Upper lobe of right lung (tissue), 1 donor: Measurements from ENCODE around the gene SUCNR1. TPM values are rescaled to one million over a fixed set of nuclear protein-coding genes. Genes with fewer than 3 reads are reported as not detected.
A peak's percentile ranks its signal among the peaks of the same experiment; 100 is the strongest.

Source experiments
- ATAC-seq: fragments of 200-7000 bp; cut with Tn5 transposase; one replicate; pipeline ENCODE4 v1.9.1; 2020; ENCODE audit warnings: mild to moderate bottlenecking, moderate library complexity
- DNase-seq: peaks from one replicate; pipeline ENCODE4 v3.0.0-alpha.2; 2020
- H3K27ac ChIP-seq: fragments of 200-600 bp; one replicate; pipeline ENCODE4 v1.8.0; 2022
- H3K27me3 ChIP-seq: fragments of 200-600 bp; one replicate; pipeline ENCODE4 v1.8.0; 2022; ENCODE audit warnings: mild to moderate bottlenecking
- H3K36me3 ChIP-seq: fragments of 200-600 bp; one replicate; pipeline ENCODE4 v1.8.0; 2022
- H3K4me1 ChIP-seq: fragments of 200-600 bp; one replicate; pipeline ENCODE4 v1.8.0; 2022
- H3K4me3 ChIP-seq: fragments of 200-600 bp; one replicate; pipeline ENCODE4 v1.8.0; 2022; ENCODE audit warnings: mild to moderate bottlenecking
- H3K9me3 ChIP-seq: fragments of 200-600 bp; one replicate; pipeline ENCODE4 v1.8.0; 2022
- intact Hi-C: fragments of 100-400 bp; cut with DNase I; formaldehyde crosslinking; loops from one replicate; pipeline ENCODE4 v1.11.0; 2022
- total RNA-seq: library from RNA; stranded (reverse); fragmentation: NEBNext Ultra II Directional; extraction: Animal tissue kit (Norgen Biotek cat#: 25700); gene quantifications from one replicate; pipeline ENCODE4 v1.2.1, GENCODE V29; 2021
- TF ChIP-seq, protein P1 (sequence below): fragments of 200-600 bp; IDR thresholded peaks from one replicate; pipeline ENCODE4 v1.8.0; 2022; ENCODE audit warnings: antibody characterized with exemption
- donor health status: DM: no; HTN: yes; CAD: no; lungs with severe emphysema.

Gene SUCNR1
- total RNA-seq, 1 donor from 2014 or later = 2.7 TPM

DNA sequence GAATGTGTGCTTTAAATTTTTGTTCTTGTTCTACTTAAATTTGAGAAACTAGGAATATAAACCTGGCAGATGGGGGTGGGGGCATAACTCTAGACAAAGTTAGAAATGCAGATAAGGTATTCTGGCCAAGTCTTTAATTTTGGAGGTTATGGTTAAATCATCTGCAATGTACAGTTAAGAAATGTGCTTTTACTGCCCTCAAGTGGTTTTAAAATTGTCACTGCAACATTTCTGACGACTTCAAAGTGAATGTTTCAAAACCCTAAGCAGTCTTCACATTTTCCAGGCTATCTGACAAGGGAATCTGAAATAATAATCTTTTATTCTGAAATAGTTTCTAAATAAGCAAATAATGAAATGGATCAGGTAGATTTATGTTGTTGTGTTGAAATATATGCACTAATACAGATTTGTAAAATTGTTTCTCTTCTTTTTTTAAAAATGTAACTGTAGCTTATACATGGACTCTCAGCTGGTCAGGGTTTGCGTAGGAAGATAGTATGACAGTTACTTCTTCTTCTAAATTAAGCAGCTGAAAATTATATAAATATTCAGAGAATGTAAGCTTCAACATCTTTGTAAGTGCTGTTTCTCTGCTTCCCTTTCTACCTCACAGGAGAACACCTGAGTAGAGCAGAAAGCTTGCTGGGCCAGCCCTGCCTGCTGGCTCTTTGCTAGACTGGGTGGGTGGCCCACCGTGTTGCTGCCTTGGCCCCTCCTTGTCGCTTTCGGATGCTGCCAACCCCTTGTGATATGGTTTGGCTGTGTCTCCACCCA lies 45.0 kb downstream of the SUCNR1 start:
- ATAC-seq = peak; percentile 62

DNA sequence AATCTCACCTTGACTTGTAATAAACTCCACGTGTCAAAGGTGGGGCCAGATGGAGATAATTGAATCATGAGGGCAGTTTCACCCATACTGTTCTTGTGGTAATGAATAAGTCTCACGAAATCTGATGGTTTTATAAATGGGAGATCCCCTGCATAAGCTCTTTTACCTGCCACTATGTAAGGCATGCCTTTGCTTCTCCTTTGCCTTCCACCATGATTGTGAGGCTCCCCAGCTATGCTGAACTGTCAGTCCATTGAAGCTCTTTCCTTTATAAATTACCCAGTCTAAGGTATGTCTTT lies 45.5 kb downstream of the SUCNR1 start:
- intact Hi-C loops = loop anchor here (10.0 kb wide), 1 partner anchor 474 kb away; no protein-coding TSS in a partner anchor
- H3K36me3 ChIP-seq = no peaks in the 10 kb centered on the region
- H3K9me3 ChIP-seq = no peaks in the 10 kb centered on the region
- TF ChIP-seq, protein P1, sequence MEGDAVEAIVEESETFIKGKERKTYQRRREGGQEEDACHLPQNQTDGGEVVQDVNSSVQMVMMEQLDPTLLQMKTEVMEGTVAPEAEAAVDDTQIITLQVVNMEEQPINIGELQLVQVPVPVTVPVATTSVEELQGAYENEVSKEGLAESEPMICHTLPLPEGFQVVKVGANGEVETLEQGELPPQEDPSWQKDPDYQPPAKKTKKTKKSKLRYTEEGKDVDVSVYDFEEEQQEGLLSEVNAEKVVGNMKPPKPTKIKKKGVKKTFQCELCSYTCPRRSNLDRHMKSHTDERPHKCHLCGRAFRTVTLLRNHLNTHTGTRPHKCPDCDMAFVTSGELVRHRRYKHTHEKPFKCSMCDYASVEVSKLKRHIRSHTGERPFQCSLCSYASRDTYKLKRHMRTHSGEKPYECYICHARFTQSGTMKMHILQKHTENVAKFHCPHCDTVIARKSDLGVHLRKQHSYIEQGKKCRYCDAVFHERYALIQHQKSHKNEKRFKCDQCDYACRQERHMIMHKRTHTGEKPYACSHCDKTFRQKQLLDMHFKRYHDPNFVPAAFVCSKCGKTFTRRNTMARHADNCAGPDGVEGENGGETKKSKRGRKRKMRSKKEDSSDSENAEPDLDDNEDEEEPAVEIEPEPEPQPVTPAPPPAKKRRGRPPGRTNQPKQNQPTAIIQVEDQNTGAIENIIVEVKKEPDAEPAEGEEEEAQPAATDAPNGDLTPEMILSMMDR = no peak
- no peak overlapping the region for H3K4me3 ChIP-seq
- no peak overlapping the region for H3K27ac ChIP-seq
- no peak for DNase-seq
- no peak for ATAC-seq
- no peaks in the 10 kb centered on the region for H3K27me3 ChIP-seq
- H3K4me1 ChIP-seq = no peaks in the 10 kb centered on the region

More for the DNA sequence above, 45.0 kb downstream of the SUCNR1 start:
- H3K27me3 ChIP-seq = no peaks in the 10 kb centered on the region
- TF ChIP-seq, protein P1 = peak; percentile 60
- DNase-seq = no peak
- H3K4me3 ChIP-seq = no peak overlapping the region
- H3K9me3 ChIP-seq = no peaks in the 10 kb centered on the region
- intact Hi-C loops = loop anchor here (10.0 kb wide), 1 partner anchor 474 kb away; no protein-coding TSS in a partner anchor
- no peaks in the 10 kb centered on the region for H3K4me1 ChIP-seq
- H3K27ac ChIP-seq = no peak overlapping the region
- no peaks in the 10 kb centered on the region for H3K36me3 ChIP-seq

DNA sequence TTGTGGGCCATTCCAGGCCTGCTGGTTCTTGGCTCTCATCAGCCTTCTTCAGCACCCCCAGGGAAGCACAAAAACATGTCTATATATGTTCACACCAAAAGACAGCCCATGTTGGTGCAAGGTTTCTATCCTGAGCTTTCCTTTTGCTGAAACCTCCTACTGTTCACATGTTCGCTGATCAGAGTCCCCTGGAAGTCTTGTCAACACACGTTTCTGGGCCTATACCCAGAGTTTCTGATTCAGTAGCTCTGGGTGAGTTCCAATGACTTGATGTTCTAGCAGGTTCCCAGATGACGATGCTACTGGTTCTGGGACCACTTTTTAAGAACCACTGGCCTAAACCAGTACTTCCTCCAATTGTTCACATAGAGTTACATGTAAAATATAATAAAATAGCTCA lies 46.0 kb downstream of the SUCNR1 start:
- Histone ChIP-seq H3K4me3 (no peak overlapping the region), H3K4me1 (no peaks in the 10 kb centered on the region), H3K27ac (no peak overlapping the region), H3K27me3 (no peaks in the 10 kb centered on the region), H3K36me3 (no peaks in the 10 kb centered on the region), H3K9me3 (no peaks in the 10 kb centered on the region)
- TF ChIP-seq, protein P1 = no peak
- ATAC-seq (no peak), DNase-seq (no peak)
- intact Hi-C loops = loop anchor here (10.0 kb wide), 1 partner anchor 475 kb away; no protein-coding TSS in a partner anchor

DNA sequence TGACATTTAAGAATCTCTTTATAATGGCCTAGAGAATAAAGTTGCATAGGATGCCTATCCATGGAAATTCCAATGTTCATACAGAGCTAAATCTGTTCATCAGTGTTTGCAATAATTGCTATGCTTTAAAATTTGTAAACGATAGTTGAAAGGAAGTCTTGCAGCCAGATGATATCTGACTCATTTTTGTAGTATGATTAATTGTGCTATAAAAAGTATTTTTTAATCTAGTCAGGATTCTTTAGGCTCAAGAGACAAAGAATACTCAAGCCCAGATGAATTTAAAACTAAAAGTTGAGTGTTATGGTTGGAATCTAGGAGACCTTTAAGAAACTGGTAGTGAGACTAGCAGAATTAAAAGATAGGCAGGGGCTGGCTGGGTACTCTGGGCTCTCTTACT lies 50.5 kb downstream of the SUCNR1 start:
- Histone ChIP-seq H3K4me1 (no peaks in the 10 kb centered on the region), H3K4me3 (no peak overlapping the region), H3K27ac (no peak overlapping the region), H3K36me3 (no peaks in the 10 kb centered on the region), H3K9me3 (no peaks in the 10 kb centered on the region), H3K27me3 (no peaks in the 10 kb centered on the region)
- DNase-seq (no peak), ATAC-seq (no peak)
- intact Hi-C loops = no loop called here
- TF ChIP-seq, protein P1 = no peak

DNA sequence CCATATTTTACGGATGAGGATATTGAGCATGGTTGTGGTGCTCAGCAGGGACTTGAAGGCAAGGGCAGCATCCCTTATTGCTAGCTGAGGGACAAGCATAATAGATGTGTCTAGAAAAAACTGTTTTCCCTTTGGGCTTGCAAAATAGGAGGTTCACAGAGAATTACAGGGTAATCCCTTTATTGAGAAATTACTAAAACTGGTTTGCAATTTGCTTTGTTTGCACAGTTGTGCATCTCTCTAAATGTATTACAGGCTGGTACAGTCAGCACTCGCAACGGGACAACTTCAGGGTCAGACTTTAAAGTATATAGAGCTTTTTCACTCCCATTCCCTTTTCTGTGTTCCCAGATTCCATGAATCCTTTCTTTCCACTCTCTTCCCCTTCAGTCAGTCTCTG lies 51.3 kb downstream of the SUCNR1 start:
- ATAC-seq = no peak
- intact Hi-C loops = no loop called here
- TF ChIP-seq, protein P1 = no peak

More for the DNA sequence above, 51.3 kb downstream of the SUCNR1 start:
- H3K4me3 ChIP-seq = no peak overlapping the region
- no peak for DNase-seq
- no peaks in the 10 kb centered on the region for H3K27me3 ChIP-seq
- H3K27ac ChIP-seq = no peak overlapping the region
- H3K4me1 ChIP-seq = no peaks in the 10 kb centered on the region
- H3K9me3 ChIP-seq = no peaks in the 10 kb centered on the region
- H3K36me3 ChIP-seq = no peaks in the 10 kb centered on the region
